Activated CD4-positive, alpha-beta T cell treated with anti-CD3 and anti-CD28 coated beads, Interleukin-2, amount 50 U/mL, for 16 hours (primary cell): ENCODE results near the gene PPP3CA.
"Not testable (repeated sequence)": the region's sequence is repeated elsewhere in the genome, so short reads cannot be mapped to it uniquely, and the experiment has no call there.

Experiments used
- DNase-seq: peaks from one replicate; pipeline ENCODE4 v3.0.0-alpha.2; 2020

PPP3CA gene

GRCh38 chr4:101244349-101244748, 103.0 kb downstream of the PPP3CA start:
- no peak for DNase-seq

DNA sequence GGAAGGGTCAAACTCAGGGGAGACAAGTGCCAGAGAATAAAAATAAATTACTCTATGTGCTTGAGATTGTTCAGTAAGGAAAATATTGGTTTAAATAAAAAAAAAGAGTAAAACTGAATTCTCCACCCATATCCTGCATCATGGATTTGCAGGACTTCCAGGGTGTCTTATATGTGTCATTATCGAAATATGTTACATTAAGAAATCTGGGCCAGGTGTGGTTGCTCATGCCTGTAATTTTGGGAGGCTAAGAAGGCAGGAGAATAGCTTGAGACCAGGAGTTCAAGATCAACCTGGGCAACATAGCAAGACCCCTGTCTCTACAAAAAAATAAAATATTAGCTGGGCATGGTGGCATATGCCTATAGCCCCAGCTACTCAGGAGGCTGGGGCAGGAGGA, 104.9 kb downstream of the PPP3CA start:
- no peak for DNase-seq

DNA sequence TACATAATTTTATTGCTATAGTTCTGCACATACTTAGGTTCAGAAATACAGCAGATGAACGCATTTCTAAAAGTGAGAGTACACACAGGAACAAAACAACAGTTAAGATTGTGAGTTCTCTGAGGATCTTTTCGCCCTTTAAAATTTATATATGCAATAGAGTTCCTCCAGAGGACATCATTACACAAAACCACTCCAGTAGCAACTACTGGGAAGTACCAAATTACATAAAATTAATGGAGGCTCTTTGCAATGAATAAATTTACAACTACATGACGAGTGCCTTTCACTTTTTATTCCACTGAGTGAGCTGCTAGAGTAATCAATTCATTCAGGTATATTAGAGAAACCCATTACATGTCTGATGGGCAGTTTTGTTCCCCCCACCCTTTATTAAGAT, 107.2 kb downstream of the PPP3CA start:
- no peak for DNase-seq

- no peak for DNase-seq
Measured at GRCh38 chr4:101239665-101240064, 107.7 kb downstream of the PPP3CA start.

DNA sequence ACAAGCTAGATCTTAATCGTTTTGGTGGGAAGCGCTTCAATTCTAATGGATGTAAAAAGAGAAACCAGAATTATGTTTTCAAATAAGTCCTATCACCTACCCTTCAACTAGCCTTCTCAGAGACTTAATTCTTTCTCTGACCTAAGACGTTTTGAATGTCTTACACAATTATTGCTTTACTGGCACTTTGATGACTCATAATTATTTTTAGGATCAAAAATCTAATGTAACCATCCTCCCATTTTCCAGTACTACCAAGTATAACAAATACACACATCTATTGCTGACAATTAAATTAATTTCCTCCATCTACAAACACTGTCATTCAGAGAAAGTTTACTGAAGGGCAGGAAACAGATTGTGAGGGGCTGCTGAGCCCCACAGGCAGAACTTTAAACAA, 108.6 kb downstream of the PPP3CA start:
- DNase-seq, result no peak

DNA sequence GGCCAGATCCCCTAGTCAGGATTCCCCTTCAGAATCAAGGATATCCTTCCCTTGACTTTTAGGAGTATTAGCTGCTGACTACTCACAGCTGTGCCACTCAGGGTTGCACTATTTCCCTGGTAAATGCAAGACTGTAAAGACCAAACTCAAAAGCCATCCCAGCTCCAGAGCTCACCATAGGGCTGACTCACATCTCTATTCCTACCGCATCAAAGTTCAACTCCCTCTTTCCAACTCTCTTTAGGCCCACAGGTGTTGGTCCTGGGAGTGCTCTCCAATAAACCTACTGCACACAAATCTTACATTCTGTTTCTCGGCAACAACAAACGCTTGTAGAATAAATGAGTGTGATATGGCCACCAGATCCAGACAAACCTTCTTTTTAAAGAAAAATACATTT, 109.6 kb downstream of the PPP3CA start:
- no peak for DNase-seq

GRCh38 chr4:101236097-101236496, 111.2 kb downstream of the PPP3CA start:
- DNase-seq, result no peak

DNA sequence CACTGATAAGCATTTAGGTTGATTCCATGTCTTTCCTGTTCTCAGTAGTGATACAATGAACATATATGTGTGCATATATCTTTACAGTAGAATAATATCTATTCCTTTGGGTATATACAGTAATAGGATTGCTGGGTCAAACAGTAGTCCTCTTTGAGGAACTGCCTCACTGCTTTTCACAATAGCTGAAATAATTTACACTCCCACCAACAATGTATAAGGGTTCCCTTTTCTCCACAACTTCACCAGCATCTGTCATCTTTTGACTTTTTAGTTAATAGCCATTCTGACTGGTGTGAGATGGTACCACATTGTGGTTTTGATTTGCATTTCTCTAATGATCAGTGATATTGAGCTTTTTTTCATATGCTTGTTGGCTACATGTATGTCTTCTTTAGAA, 113.2 kb downstream of the PPP3CA start:
- DNase-seq, result not testable (repeated sequence)

- DNase-seq, result peak; percentile 46
Measured at GRCh38 chr4:101232074-101232776, 115.1 kb downstream of the PPP3CA start.

- DNase-seq, result no peak
Measured at GRCh38 chr4:101230801-101231426, 116.4 kb downstream of the PPP3CA start.

DNA sequence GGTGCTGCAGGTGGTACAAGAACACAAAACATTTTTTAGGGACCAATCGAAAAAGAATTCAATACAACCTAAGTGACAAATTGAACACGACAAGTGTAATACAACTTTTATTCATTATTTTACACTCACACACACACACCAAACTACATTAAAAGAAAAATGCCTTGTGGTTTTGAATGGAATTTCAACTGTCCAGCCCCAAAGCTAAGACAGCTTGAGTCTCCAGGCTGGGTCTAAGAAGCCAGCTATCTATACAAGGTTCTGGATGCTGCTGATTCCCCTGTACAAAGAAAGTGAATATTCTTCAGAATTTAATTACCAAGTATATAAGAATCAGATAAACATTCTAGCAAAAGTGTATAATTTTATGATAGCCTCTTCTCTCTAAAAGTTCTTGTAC, 118.2 kb downstream of the PPP3CA start:
- no peak for DNase-seq

GRCh38 chr4:101227715-101228114, 119.6 kb downstream of the PPP3CA start:
- DNase-seq, result no peak

- no peak for DNase-seq
Measured at GRCh38 chr4:101224358-101225218, 122.7 kb downstream of the PPP3CA start.

- DNase-seq, result no peak
Measured at GRCh38 chr4:101222156-101222845, 125.0 kb downstream of the PPP3CA start.

DNA sequence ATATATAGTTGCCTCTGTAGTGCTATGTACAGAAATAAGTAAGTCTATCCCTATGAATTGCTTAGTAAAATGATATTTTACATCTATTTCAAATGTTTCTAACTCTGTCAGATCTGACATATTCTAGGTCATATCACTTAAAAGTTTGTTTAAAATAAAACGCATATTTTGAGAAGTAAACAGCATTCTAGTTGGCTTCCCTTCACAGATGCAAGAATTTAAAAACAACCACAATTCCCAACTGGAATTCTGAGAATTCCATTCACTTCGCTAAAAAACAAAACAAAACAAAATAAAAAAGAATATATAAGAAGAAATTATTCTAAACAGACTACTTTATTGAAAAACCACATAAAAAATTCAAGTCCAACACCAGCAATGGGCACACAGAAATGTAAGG, 126.0 kb downstream of the PPP3CA start:
- DNase-seq, result no peak

DNA sequence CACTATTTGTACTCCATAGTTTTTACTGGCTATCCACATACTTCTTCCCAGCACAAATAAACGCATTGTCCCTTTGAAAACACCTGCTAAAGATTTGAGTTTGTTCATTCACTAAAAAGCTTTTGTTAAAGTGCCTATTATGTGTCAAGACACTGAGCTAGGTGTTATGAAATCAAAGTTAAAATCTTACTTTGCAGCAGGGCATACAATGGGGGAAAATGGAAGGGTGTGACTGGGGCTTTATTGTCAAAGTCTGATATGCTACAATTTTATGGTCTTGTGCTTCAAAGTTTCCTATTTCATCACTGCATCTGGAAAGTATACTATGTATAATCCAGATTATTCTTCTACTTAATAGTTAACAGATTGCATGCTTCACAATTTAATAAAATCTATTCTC, 128.4 kb downstream of the PPP3CA start:
- DNase-seq, result no peak

GRCh38 chr4:101218346-101218745, 129.0 kb downstream of the PPP3CA start:
- no peak for DNase-seq

DNA sequence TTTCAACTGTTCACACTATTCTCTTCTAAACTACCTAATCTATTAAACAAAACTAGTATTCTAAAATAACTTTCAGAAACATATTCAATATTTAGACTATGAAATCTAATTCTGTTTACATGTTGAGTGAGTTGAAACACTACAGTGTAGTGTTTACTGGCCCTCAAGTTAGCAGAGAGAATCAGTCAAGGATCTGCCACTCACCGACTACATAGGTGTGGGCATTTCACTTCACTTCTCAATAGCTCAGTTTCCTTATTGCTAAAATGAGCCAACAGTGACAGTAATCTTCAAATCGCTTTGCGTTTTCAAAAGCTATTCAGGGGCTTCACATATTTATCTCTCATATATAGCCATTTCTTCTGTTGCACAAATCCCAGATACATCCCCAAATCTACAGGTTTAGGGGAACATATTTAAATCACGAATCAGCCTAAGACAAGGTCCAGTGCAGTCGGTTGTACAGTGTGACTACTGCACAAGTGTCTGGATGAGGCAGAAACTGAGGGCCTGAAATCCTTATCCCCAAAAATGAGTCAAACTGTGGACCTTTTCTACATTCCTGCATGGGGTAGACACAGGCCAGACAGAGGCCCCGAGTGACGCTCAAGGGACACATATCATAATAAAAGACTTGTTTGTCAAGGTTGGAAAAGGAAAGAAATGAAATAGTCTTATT, 129.8 kb downstream of the PPP3CA start:
- no peak for DNase-seq

- DNase-seq, result no peak
Measured at GRCh38 chr4:101211146-101211553, 136.2 kb downstream of the PPP3CA start.

- DNase-seq, result no peak
Measured at GRCh38 chr4:101210331-101210730, 137.0 kb downstream of the PPP3CA start.

GRCh38 chr4:101208171-101208570, 139.2 kb downstream of the PPP3CA start:
- DNase-seq, result no peak

DNA sequence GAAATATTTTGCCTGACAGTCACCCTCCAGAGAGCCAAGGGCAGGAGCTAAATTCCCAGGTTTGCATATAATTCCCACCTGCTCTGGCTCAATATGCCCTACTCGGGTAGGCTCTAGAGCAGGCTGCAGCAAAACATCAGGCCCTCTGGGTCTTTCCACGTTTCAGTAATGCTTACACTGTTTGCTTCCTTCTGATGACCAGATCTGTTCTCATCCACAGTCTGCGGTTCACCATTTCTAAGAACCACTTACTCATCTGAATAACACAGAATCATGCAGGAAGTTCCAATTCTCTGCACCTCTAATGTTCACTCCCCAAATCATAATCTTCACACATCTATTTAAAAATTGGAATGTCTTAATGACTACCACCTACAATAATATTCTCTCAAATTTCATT, 141.4 kb downstream of the PPP3CA start:
- peak; percentile 89 for DNase-seq

GRCh38 chr4:101201421-101201820, 145.9 kb downstream of the PPP3CA start:
- DNase-seq, result no peak
